Activated CD4-positive, alpha-beta T cell treated with anti-CD3 and anti-CD28 coated beads, Interleukin-10, Interleukin-2, amounts not matched to agents 100 ng/mL and 50 ng/mL, durations not matched to agents 16 hours and 8 hours (primary cell): Measurements from ENCODE around the gene PIMREG.
A peak's percentile ranks its signal among the peaks of the same experiment; 100 is the strongest.

Experiments
- DNase-seq: peaks from one replicate; pipeline ENCODE4 v3.0.0-alpha.2; 2020

PIMREG gene

DNA sequence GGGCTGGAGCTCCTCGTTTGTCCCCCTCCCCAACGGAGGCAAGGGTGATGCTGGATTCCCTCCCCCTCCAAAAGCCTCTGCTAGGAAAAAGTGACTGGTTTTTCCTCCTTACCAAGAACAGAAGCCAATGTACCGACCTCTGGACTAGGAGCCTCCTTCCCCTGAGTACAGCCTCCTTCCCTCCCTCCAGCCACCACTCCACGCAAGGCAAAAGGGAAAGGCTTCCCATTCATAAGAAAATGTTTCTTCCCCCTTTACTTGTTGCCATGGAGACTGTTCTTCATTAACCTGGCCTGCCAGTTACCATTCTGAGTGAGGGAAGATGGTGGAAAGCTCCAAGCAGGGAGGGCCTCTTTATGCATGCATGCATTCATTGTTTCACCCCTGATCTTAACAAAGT lies 4.3 kb upstream of the PIMREG start:
- DNase-seq = no peak

DNA sequence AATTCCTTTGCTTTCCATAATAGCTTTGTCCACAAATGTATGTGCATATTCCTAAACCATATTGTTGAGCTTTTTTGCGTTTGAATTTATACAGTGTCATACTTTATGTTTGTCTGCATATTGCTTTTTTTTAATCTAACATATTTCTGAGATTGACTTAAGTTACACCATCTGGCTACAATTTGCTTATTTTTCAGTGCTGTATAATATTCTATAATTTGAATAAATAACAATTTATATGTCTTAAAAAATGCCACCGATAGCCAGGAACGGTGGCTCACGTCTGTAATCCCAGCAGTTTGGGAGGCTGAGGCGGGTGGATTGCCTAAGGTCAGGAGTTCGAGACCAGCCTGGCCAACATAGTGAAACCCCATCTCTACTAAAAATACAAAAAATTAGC lies 1.5 kb upstream of the PIMREG start:
- DNase-seq = no peak

DNA sequence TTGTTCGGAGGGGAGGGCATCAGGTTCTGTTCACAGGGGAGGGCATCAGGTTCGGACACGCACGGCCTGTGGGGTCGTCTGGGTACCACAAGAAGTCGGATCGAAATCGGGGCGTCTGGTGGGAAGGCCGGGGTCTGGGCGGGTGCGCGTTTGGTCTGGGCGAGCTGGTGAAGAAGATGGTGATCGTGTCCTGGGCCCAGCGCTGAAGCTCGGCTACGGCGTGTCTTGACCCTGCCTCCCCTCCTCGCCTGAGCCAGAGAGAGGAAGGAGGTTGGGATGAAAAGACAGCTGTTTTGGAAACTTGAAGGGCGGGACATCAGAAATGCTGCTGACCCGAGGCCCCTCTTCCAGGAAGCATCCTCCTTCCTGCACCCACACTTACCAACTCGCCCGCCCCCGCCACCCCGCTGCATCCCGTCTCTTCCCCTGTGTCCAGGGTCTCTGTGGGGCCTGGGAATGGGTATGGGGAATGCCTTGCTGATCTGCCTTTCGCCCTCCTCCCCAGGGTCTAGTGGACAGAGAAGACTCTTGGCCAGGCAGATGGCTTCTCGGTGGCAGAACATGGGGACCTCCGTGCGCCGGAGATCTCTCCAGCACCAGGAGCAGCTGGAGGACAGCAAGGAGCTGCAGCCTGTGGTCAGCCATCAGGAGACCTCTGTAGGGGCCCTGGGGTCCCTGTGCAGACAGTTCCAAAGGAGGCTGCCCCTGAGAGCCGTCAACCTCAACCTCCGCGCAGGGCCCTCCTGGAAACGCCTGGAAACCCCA lies 498 bp downstream of the PIMREG start:
- no peak for DNase-seq

DNA sequence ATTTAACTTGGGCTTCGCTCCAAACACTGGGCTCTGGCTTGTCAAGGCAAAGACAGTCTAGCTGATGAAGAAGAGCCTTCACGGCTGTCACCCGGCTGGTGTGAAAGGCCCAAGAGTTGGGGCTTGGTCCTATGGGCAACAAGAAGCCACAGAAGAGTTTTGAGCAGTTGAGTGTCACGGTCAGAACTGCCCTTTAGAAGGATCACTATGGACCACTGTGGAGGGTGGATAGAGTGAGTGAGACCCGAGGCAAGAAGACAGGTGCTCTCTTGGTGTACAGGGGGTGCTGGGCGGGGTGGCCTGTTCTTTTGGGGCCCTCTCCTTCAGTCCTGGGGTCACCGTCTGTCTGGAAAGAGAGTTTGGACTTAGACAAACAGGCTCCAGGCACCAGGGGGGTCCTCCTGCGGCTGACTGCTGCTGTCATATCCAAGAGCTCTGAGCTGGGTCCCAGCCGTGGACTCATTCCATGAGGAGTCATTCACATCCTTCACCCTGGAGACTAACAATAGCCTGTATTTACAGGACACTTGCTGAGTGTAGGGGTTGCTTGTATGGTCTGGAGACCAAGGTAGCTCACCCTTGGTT lies 2.4 kb downstream of the PIMREG start:
- DNase-seq = no peak

DNA sequence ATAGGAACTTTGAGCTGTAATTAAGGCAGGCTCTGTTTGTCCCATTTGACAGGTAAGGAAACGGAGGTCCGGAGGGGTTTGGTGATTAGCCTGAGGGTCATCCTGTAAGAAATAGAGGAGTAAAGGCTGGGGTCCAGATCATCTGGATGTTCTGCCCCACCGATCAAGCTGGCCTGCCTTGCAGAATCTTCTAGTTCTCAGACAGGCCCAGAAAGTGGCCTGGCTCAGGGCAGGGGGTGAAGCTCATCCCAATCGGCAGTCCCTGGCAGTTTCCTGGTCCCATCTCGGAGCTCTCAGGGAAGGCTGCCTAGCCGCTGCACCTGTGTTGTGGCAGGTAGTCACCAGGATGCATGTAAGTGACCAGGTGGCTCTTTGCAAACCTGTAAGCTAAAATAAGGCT lies 4.2 kb downstream of the PIMREG start:
- DNase-seq = no peak

DNA sequence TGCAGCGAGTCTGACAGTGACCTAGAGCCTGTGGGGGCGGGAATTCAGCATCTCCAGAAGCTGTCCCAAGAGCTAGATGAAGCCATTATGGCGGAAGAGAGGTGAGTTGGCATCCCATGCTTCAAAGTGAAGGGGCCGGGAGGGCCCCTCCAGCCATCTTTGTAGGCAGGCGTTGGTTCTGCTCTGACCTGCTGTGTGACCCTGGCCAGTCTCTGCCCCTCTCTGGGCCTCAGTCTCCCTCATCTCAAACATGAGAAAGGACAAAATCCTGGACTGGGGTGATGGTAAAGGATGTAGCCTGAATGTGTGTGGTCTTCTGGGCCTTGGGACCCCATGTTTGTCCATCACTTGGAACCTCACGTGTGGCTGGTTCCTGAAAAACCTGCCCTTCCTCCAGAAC lies 5.1 kb downstream of the PIMREG start:
- no peak for DNase-seq

DNA sequence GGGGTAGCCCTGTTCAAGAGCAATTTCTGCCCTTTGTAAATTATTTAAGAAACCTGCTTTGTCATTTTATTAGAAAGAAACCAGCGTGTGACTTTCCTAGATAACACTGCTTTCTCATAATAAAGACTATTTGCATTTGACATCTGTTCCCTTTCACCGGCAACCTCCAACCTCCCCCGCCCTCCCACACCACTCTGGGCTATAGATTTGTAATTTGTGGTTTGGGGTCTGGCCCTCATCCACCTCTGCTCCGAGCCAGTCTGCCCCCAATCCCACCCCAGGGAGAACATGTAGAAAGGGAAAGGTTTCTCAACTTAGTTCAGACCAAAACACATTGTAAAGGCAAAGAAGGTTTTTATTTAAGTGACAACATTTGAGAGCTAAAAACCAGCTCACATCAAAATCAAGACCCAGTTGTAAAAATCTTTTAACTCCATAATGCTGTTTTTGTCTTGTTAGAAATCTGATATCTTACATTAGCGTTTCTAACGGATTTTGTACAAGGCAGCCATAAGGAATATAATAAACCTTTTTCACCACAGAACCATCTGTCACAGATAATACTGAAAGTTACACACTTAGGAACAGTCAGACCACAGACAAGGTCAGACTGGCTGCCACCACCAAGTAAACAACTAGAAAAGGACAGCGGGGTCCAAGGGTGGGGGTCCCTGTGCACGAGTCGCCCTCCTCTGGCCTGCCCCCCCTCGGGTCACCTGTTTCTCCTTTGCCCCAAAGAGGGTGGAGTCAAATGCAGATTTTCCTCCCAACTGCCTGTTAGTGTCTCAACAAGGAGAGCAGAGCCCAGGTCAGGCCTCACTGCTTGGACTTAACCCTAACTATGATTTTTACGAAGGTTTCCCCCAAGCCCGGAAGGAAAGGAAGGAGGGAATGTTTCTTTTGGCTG lies 6.9 kb downstream of the PIMREG start:
- DNase-seq = no peak

DNA sequence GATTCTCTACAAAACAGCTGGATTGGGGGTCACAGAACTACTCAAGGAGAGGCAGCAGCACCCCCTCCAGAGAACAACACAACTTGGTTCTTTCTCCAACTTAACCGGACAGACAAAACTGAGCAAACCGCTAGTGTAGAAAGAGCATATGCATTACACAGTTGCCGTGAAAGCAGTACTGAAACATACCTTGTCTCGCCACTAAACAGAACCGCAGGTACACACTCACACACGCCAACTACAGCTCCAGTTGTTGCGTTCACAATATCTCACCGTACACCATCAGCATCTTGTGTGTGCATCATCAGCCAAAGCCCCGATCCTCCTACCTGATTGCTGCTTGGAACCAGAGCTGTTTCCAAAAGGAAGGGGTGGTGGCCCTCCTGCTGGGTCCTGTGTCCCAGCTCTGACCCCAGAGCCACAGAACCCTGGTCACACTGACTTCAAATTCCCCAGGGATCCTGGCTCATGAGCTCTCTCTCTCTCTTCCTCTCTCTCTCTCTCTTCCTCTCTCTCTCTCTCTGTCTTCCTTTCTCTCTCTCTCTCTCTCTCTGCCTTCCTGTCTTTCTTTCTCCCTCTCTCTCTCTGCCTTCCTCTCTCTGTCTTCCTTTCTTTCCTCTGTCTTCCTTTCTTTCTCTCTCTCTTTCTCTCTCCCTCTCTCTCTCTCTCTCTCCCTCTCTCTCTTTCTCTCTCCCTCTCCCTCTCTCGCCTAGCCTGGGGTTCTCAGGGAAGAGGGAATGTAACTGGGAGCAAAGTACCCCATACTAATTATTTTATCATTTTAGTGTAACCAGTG lies 8.4 kb downstream of the PIMREG start:
- DNase-seq = no peak

DNA sequence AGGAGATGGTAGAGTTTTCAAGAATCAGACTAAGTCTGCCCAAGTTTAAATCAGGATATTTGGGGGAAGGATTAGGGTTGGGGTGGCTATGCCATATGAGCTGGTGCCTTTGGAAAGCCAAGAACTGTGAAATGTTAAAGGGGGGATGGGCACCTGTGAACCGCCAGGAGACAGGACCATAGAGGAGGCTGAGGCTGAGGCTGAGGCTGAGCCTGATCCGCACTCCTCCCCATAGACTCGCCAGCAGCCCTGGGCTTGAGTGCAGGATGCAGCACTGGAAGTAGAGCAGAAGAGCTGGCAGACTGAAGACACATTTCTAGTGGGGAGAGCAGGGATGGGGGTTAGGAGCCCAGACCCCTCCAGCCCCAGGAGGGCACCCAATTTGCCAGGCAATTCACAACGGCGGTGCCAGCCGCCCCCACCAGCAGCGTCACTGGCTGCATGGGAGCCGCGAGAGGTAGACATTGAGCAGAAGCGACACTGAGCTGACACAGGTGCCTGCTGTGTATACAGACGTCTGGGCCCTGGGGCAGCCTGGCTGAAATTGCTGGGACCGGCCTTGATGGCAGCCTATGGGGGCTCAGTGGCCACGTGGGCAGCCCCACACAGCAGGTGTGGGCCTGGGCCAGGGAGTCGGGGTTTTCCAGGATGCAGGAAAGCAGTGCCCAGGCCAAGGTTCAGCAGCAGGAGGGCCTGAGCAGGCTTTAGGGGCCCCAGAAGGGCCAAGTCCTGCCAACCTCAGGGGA lies 9.2 kb downstream of the PIMREG start:
- DNase-seq = no peak

DNA sequence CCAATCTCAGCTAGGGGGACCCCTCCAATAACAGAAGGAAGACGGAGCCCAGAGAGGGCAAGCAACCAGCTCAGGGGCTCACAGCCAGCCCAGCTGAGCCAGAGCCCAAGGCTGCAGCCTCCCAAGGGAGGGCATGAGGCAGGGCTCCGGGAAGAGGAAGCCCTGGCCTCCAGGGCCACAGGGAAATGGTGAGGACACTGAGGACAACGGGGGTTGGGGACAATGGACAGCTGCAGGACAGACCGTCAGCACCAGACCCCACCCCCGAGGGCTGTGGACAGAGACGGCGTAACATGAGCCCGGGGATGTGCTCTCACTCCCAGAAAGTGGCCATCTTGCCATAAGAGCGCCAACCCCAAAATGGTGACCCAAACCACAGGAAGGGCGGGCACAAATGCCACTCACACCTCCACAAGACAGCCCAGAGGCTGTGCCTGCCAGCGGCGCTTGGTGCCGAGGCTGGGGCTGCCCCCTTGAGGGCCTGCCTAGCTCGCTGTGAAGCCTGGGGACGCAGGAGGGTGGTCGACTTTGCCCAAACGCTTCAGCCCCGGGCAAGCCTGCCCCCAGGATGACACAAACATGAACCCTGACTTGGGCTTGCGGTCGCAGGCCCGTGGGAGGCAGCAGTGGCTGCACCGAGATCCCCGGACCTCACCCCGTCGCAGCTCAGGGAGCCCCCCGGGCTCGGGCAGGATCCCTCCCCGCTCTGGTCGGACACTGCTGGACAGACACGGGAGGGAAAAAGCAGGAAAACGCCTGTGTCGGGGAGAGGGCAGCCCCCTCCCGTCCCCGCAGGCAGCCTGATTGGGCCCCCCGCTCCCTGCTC lies 10.5 kb downstream of the PIMREG start:
- no peak for DNase-seq

DNA sequence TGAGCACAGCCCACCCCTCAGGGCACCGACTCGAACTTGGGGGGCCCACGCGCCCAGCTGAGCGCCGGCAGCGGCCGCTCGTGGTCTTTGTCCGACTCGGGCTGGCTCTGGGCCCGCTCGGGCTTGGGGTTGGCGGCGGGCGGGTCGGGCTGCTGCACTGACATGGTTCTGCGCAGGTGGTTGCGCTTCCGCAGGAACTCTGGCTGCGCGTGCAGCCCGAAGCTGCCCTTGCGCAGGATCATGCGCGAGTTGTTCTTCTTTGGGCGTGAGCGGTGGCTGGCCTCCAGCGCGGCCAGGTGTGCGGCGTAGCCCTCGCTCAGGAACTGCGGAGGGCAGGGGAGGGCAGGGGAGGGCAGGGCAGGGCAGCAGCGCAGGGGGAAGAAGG lies 11.1 kb downstream of the PIMREG start:
- DNase-seq = peak; percentile 18

DNA sequence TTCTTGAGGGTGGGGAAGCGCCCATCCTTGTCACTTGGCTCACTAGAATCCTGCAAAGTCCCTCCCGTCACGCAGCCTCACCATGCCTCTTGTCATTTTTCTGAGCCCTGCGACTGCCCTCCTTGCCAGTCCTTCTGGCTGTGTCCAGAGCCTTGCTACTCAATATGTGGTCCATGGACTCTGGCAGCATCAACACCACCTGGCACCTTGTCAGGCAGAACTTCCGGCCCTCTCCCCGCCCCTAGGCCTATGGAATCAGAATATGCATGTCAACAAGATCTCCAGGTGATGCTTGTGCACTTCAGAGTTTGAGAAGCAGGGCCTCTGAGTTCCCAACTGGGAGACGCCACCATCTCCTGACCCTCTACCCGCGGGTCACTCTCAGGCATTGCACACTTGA lies 12.1 kb downstream of the PIMREG start:
- DNase-seq = no peak

DNA sequence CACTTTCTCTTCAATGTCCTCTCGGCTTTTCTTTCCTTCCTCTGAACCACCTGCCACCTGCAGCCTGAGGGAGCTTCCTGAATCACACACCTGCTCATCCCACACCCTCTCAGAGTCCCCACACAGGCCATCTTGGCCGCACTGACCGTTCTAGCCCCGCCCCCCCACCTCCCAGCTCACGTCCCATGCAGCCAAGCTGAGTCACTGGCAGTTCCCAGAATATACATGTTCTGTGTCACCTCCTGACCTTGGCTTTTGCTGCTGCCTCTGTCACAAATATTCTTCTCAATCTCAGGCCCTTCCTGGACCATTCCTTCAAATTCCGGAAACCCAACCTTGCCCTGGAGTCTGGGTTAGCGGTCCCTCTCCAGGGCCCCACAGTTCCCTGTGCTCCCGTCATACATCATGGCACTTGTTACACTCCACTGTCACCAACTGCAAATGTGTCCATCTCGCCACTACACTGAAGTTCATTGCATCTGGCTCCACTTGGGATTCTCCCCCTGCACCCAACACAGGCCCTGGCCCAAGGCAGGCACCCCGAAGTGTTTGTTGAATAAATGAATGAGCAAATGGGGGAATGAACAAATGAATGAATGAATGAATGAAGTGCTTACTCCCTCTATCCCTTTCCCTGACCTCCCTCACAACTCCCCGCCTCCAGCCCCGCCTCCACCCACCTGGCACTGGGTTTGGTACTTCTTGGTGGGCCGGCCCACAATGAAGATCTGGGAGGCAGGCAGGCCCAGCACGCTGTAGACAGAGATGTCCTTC lies 12.8 kb downstream of the PIMREG start:
- DNase-seq = no peak

DNA sequence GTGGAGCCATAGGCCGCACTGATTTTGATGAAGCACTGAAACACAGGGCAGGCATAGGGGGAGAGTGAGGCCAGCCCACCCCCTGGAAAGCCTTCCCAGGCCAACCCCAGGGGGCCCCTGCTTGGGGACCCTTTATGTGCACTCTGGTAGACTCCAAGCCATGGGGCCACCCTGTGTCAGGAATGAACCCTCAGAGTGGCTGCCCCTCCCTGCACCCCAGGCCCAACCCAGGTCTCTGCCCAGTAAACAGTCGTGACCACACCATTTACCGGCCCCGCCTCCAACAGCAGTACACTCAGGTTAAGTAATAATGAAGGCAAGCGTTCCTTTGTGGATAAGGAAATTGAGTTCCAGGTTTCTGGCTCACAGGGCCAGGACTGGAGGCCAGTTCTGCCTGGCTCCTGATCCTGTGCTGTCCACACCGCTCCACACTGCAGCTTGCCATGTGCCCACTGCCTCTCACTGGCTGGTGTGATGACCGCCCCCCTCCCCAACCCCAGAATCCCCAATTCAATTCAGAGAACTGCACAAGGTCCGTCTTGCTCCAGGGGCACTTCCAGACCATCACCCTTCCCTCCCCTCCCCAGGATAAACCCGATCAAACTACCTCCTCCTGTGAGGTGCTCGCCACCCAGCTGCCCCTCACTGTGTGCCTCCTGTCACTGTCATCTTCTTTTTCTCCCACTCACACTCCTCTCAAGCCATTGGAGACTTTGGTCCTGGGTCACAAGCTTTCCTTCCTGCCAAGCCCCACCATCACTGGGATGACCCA lies 13.6 kb downstream of the PIMREG start:
- DNase-seq = no peak

DNA sequence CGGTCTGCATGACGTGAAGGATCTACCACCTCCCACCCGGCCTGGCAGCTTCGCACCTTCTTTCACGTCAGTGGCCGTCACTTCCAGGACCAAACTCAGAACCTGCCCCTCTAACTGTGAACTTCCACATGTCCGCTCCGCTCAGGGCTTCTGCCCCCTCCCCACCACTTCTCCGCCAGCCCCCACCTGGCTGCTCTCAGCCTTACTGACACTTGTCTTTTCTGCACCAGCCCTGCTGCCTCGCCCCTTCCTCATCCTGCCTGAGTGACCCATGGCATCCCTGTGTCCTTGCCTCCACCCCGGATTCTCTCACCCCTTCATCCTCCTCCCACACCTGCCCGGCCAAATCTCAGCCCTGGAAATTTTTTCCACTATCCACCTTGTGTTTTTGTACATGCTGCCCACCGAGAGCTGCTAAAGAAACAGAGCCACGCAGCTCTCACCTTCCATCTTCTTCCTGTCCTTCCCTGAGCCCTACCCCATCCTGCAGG lies 14.2 kb downstream of the PIMREG start:
- no peak for DNase-seq

DNA sequence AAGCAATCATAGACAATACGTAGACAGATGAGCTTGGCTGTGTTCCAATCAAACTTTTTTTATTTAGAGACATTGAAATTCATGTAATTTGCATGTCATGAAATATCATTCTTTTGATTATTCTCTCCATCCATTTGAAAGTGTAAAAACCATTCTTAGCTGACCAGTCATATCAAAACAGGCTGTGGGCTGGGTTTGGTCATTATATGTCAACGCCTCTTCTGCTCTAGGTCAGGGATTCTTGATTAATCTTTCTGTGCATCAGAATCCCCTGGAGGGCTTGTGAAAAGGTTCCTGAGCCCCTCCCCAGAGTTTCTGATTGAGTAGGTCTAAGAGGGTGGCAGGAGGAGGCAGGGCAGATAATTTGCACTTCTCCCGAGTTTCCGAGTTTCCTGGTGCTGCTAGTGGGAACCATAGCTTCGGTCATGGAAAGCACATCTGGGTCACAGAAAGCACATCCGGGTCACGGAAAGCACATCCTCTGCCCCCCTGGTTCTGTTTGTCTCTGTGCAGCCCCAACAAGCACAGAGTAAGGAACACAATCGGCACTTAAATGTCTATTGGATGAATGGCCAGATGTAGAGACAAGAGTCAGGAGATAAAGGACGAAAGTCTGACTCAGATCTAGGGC lies 16.4 kb downstream of the PIMREG start:
- peak; percentile 33 for DNase-seq

DNA sequence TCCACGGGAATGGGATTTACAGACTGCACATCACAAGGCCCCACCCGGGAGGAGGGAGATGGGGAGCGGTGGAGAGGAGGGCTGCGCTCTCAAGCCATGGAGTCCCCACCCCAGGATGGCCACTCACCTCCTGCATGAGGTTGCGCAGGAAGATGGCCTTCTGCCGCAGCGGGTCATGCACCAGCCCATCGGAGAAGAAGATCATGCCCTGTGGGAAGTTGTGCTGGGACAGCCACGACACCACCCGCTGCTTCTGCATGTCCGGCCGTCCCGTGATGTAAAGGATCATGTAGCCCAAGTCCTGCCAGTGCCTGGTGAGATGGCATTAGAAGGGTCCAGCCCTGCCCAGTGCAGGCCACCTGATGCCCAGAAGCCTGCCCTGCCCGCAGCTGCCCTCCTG lies 17.0 kb downstream of the PIMREG start:
- no peak for DNase-seq

DNA sequence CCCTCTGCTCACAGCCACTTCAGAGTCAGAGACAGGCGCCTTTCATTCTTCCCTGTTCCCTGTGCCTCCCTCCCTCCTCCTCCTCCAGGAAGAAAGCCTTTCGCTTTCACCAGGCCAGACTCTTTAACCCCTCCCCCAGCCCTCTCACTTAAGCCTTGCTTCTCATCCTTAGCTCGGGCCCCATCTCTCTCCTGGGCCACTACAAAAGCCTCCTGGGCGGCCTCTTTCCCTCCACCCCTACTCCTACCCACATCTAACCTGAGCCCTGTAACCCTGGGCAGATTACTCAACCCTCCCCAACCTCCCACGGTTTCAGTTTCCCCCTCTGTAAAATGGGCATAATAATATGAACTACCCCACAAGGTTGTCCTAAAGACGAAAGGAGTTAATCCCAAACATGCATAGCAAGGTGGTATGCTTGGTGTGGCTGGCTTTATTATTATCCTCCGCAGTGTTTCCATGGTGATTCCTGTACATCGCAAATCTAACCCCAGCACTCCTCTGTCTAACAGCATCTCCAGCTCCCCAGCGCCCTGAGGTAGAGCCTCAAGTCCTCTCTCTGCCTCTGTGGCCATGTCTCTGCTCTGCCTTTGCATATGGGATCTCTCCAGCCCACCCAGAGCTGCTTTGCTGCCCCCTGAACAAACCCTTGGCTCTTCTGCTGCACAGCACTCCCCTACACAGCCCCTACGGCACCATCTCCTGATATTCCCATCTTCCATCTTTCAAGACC lies 17.7 kb downstream of the PIMREG start:
- DNase-seq = peak; percentile 42
